ENCODE data around the gene ACSM4. TPM values are rescaled to one million over a fixed set of nuclear protein-coding genes. Genes with fewer than 3 reads are reported as not detected.
"Not testable (repeated sequence)": the region's sequence is repeated elsewhere in the genome, so short reads cannot be mapped to it uniquely, and the experiment has no call there.

Gene ACSM4, protein sequence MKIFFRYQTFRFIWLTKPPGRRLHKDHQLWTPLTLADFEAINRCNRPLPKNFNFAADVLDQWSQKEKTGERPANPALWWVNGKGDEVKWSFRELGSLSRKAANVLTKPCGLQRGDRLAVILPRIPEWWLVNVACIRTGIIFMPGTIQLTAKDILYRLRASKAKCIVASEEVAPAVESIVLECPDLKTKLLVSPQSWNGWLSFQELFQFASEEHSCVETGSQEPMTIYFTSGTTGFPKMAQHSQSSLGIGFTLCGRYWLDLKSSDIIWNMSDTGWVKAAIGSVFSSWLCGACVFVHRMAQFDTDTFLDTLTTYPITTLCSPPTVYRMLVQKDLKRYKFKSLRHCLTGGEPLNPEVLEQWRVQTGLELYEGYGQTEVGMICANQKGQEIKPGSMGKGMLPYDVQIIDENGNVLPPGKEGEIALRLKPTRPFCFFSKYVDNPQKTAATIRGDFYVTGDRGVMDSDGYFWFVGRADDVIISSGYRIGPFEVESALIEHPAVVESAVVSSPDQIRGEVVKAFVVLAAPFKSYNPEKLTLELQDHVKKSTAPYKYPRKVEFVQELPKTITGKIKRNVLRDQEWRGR
- total RNA-seq, result not detected in 2 replicates

DNA sequence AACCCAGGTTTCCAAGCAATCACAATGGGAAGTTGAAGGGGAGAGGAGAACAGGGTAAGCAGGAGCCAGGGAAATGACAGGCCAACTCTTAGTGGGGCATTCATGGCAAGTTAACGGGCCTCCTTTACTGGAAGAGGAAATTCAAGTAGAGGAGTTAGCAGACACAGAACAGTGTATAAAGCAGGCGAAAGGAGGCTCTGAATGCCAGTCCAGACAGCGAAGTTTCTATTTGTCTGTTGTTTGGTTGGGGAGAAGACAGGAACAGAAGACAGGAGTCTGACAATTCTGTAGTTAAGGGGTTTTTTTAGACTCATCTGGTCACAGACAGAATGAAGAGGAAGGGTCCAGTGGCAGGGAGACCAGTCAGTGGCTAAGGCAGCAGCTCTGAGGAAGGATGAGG is at the start of gene ACSM4:
Gene ACSM4, plus strand, starts transcription at position 301 of the 400 bp plus-strand sequence. CDS start 260 bp downstream, outside the sequence.
- no peak for DNase-seq (ENCODE audit: low read depth)
- H3K4me3 ChIP-seq (ENCODE audit: low read depth, low read length), result no peak within 1 kb of the TSS
- TF ChIP-seq CTCF (IDR thresholded peaks at IDR 0.05; ENCODE audit: insufficient read depth, low read depth, low read length), result no peak

DNA sequence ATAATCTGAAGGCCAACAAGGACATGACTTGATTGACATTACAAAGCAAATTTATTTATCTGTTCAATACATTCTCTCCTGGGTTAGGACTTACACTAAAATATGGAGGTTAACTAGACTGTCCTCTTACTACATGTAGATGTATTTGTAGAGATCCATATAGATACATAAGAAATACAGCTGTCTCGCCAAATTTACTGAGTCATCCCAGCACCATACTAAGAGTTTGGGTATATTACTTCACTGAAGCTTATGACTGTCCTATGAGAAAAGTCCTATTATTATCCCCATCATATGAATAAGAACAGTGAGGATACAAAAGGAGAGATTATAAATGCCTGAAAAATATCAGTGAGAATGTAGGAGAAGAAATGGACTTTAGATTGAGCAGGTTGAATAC is 44.8 kb upstream of the ACSM4 start:
- no peak for DNase-seq (ENCODE audit: low read depth)
- H3K4me3 ChIP-seq (ENCODE audit: low read depth, low read length), result no peak overlapping the region
- TF ChIP-seq CTCF (IDR thresholded peaks at IDR 0.05; ENCODE audit: insufficient read depth, low read depth, low read length), result no peak

DNA sequence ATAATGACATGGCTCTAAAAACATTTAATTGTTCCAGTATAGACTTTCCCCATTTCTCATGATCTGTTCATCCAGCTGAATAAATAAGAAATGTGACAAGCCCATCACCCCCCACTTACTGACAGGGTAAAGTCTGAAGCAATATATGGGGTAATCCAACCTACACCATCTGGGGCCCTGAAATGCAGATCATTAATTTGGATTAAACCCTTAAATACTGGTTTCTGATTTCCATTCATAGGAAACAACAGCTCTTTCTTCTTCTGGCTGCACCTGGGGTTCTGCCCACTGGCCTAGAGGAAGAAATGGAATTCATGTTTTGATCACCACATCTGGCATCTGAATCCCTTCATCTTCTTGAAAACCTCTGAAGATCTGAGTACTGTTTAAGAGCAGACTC is 39.3 kb upstream of the ACSM4 start:
- no peak for TF ChIP-seq CTCF (IDR thresholded peaks at IDR 0.05; ENCODE audit: insufficient read depth, low read depth, low read length)
- no peak for DNase-seq (ENCODE audit: low read depth)
- H3K4me3 ChIP-seq (ENCODE audit: low read depth, low read length), result no peak overlapping the region

DNA sequence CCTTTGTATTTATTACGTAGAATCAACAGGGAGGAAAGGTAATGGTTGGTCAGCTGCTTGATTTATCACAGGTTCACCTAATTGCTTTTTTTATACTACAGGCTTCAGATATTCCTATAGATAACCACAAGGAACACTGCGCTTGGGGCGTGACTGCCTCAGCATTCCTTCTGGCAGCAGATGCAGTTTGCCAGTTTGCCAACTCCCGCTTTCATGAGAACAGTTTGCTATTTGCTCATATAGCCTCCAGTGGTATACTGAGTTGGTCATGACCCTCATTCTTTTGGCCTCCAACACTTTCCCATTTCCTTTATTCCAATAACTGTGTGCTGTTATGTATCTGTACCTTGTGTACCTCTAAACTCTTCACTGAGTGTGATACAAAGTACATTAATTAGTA is 38.6 kb upstream of the ACSM4 start:
- no peak for DNase-seq (ENCODE audit: low read depth)

GRCh38 chr12:7269273-7269672 is 34.6 kb upstream of the ACSM4 start:
- no peak for DNase-seq (ENCODE audit: low read depth)
- TF ChIP-seq CTCF (IDR thresholded peaks at IDR 0.05; ENCODE audit: insufficient read depth, low read depth, low read length), result no peak
- H3K4me3 ChIP-seq (ENCODE audit: low read depth, low read length), result no peak overlapping the region

More for the DNA sequence above, 38.6 kb upstream of the ACSM4 start:
- no peak overlapping the region for H3K4me3 ChIP-seq (ENCODE audit: low read depth, low read length)
- TF ChIP-seq CTCF (IDR thresholded peaks at IDR 0.05; ENCODE audit: insufficient read depth, low read depth, low read length), result no peak

DNA sequence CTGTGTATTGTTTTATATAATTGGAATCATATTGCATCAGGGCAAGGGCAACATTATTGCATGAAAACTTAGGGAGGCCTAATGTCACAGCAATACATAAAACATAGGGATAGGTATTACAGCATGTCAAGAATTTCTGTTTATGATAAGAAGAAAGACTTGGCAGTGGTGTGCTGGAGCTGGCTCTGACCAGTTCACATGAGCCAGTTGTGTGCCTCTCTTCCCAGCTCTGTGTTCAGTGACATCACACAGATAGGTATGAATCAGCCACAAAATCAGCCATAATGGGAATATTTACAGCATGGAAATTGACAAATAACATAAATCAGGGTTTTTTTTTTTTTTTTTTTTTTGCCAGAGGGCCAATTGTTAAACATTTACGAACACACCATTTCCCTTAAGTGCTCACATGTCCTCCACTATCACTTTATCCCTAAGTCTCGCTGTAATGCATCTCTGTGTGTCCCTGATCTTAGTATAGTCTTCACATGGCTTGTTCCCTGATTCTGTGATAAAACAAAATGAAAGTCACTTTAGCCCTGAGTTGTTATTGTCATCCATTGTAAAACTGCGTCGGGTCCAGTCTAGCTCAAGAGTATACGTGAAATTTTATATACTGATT is 31.9 kb upstream of the ACSM4 start:
- no peak for DNase-seq (ENCODE audit: low read depth)
- TF ChIP-seq CTCF (IDR thresholded peaks at IDR 0.05; ENCODE audit: insufficient read depth, low read depth, low read length), result no peak

GRCh38 chr12:7275482-7275881 is 28.4 kb upstream of the ACSM4 start:
- DNase-seq (ENCODE audit: low read depth); H3K4me3 ChIP-seq (ENCODE audit: low read depth, low read length): not testable (repeated sequence)

More for the DNA sequence above, 31.9 kb upstream of the ACSM4 start:
- H3K4me3 ChIP-seq (ENCODE audit: low read depth, low read length), result no peak overlapping the region
